Mucosa of descending colon (tissue), 3 donors: ENCODE measurements around the gene YJU2. TPM values are rescaled to one million over a fixed set of nuclear protein-coding genes. Genes with fewer than 3 reads are reported as not detected.
"Not testable (repeated sequence)": the region's sequence is repeated elsewhere in the genome, so short reads cannot be mapped to it uniquely, and the experiment has no call there.

Experiments
- ATAC-seq: fragments of 200-7000 bp; cut with Tn5 transposase; one replicate; pipeline ENCODE4 v1.9.1; 2020; ENCODE audit warnings: mild to moderate bottlenecking, moderate library complexity
- DNase-seq, 3 donors: peaks; one replicate each; pipeline ENCODE4 v3.0.0-alpha.2; 2020
- H3K36me3 ChIP-seq: fragments of 200-600 bp; one replicate; pipeline ENCODE4 v1.8.0; 2021; ENCODE audit warnings: low read depth, mild to moderate bottlenecking
- H3K4me1 ChIP-seq: fragments of 200-600 bp; one replicate; pipeline ENCODE4 v1.8.0; 2021; ENCODE audit warnings: low read depth, mild to moderate bottlenecking
- H3K4me3 ChIP-seq: fragments of 200-600 bp; one replicate; pipeline ENCODE4 v1.8.0; 2021; ENCODE audit warnings: mild to moderate bottlenecking
- H3K9me3 ChIP-seq: fragments of 200-600 bp; one replicate; pipeline ENCODE4 v1.8.0; 2021; ENCODE audit warnings: mild to moderate bottlenecking
- intact Hi-C, 2 donors: fragments of 100-400 bp; cut with DNase I in 1 of 2; cut with micrococcal nuclease in 1 of 2; formaldehyde crosslinking; loops; one replicate each; pipeline versions ENCODE4 v1.11.0 to v1.11.1; 2022; cut with DNase I, micrococcal nuclease
- total RNA-seq, 3 donors: library from RNA; stranded (reverse); fragmentation: NEBNext Ultra II Directional in 2 of 3; extraction: Animal tissue kit (Norgen Biotek cat#: 25700) in 2 of 3; gene quantifications; one replicate each; pipeline versions ENCODE4 v1.2.1 to v1.2.4, GENCODE V29; 2021 to 2023
- TF ChIP-seq, protein P1 (sequence below): fragments of 200-600 bp; IDR thresholded peaks from one replicate; pipeline ENCODE4 v1.8.0; 2022; ENCODE audit warnings: antibody characterized with exemption, mild to moderate bottlenecking
- donor health status: DM: no; HTN: no; CAD: no; lungs with moderate emphysema.
- donor health status: DM: no; HTN: no; CAD: no.
- donor health status: DM: no; HTN: yes; CAD: no.

Gene YJU2
- total RNA-seq, 3 donors from 2014 or later, result 16.7 to 22.2 (median 20.0) TPM

DNA sequence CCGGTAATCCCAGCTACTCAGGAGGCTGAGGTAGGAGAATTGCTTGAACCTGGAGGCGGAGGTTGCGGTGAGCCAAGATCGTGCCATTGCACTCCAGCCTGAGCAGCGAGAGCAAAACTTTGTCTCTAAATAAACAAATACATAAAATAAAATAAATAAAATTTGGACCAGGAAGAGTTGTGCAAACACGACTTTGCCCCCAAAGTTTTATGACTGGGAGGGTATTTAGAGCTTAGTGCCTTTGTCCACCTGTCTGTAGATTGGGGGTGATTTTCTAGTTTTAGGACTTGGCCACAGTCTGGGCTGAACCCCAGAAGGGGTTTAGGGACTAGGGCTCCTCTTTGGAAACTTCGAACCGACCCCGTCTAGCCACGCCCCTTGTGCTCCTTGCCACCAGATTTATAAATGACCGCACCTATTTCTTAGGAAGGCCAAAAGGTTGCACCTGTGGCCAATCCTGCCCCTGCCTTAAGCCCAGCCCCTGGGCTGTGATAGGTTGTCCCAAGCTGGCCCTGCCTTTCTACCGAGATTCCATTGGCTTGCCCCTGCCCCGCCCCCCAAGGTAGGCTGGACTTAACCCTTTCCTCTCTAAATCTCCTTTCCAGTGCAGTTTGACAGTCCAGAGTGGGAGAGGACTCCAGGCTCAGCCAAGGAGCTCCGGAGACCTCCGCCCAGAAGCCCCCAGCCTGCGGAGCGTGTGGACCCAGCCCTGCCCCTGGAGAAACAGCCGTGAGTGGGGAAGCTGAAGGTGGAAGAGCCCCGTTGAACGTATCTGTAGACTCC lies 37.5 kb downstream of the YJU2 start:
- no peaks in the 10 kb centered on the region for H3K36me3 ChIP-seq
- no peaks in the 10 kb centered on the region for H3K9me3 ChIP-seq
- intact Hi-C loops, result no loop called here
- H3K4me1 ChIP-seq, result peaks cover 5% of the 10 kb centered on the region
- peak; percentile 97 for ATAC-seq
- DNase-seq, result peak; percentile 89 to 93 (median 90)
- TF ChIP-seq, protein P1, sequence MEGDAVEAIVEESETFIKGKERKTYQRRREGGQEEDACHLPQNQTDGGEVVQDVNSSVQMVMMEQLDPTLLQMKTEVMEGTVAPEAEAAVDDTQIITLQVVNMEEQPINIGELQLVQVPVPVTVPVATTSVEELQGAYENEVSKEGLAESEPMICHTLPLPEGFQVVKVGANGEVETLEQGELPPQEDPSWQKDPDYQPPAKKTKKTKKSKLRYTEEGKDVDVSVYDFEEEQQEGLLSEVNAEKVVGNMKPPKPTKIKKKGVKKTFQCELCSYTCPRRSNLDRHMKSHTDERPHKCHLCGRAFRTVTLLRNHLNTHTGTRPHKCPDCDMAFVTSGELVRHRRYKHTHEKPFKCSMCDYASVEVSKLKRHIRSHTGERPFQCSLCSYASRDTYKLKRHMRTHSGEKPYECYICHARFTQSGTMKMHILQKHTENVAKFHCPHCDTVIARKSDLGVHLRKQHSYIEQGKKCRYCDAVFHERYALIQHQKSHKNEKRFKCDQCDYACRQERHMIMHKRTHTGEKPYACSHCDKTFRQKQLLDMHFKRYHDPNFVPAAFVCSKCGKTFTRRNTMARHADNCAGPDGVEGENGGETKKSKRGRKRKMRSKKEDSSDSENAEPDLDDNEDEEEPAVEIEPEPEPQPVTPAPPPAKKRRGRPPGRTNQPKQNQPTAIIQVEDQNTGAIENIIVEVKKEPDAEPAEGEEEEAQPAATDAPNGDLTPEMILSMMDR, result no peak
- H3K4me3 ChIP-seq, result peak overlapping the region; percentile 28

DNA sequence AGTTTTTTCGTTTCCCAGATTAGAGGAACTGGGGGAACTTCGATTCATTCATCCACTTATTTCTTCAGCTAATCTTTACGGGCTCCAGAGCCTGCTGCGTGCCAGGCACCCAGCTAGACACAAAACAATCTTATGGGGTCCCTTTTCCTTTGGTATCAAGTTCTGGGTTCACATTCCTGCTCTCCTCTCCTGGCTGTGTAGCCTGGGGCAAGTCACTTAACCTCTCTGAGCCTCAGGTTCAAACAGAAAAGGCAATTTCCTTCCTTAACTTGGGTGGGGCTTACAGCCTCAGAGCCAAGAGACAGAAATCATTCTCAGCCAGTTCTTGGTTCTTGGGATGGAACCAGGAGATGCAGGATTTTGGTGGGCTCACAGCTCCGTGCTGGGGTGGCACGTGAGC lies 38.1 kb downstream of the YJU2 start:
- Histone ChIP-seq H3K36me3 (no peaks in the 10 kb centered on the region), H3K4me3 (peak overlapping the region; percentile 28), H3K9me3 (no peaks in the 10 kb centered on the region), H3K4me1 (no peaks in the 10 kb centered on the region)
- DNase-seq (no peak), ATAC-seq (peak; percentile 31)
- intact Hi-C loops, result no loop called here
- TF ChIP-seq, protein P1, result no peak

DNA sequence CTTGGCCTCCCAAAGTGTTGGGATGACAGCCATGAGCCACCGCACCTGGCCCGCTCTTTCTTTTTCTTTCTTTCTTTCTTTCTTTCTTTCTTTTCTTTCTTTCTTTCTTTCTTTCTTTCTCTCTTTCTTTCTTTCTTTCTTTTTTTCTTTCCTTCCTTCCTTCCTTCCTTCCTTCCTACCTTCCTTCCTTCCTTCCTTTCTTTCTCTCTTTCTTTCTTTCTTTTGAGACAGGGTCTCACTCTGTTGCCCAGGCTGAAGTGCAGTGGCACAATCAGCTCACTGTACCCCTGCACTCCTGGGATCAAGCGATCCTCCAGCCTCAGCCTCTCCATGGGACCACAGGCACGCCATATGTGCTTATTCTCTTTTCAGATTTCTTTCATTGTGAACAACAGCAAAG lies 39.3 kb downstream of the YJU2 start:
- H3K36me3 ChIP-seq, H3K9me3 ChIP-seq, ATAC-seq, H3K4me3 ChIP-seq, intact Hi-C loops, H3K4me1 ChIP-seq, DNase-seq: not testable (repeated sequence)

DNA sequence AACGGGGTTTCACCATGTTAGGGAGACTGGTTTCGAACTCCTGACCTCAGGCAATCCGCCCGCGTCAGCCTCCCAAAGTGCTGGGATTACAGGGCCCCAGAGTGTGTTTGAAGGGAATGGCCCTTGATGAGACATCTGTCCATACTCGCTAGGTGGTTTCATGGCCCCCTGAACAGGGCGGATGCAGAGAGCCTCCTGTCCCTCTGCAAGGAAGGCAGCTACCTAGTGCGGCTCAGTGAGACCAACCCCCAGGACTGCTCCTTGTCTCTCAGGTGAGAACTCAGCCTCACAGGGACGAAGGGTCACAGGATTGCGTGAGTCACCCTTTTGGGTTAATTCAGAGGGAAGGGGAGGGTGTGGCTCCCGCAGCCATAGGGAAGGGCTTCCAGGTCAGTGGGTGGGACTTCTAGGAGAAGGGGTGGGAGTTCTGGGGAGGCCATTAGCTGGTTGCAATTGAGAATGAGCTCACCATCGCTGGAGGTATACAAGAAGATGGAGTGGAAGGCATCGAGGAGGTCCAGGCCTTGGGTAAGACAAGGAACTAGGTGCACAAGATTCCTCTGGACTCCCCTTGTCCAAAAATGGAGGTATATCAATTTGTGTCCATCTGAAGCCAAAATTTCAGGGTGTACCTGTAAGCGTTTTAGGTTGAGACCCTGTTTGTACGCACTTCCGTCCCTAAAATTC lies 41.4 kb downstream of the YJU2 start:
- Histone ChIP-seq H3K9me3 (no peaks in the 10 kb centered on the region), H3K36me3 (no peaks in the 10 kb centered on the region), H3K4me3 (no peak overlapping the region), H3K4me1 (no peaks in the 10 kb centered on the region)
- TF ChIP-seq, protein P1, result no peak
- ATAC-seq (peak; percentile 7), DNase-seq (no peak)
- intact Hi-C loops, result no loop called here

DNA sequence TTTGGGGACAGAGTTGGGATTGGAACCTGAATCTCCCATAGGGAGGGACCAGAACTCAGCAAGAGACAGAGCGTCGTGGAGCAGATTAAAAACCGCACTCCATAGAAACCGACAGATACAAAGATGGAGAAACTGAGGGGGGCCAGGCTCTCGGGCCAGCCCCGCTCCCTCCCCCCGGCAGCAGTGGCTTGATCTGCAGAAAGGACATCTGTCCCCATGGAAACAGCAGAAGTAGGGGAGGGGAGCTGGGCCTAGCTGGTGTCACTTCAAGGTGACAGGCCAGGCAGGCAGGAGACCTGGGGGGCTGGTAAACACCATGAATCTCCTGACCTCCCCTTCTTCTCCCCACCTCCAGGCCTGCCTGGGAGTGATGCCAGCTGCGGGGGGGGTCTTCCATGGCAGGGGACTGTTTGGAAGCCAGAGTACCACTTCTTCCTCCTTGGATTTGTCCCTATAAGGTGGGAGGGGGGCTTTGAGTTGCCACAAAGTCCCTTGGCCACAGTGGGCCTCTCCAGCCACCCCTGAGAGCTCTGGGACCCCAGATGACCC lies 44.4 kb downstream of the YJU2 start:
- Histone ChIP-seq H3K9me3 (no peaks in the 10 kb centered on the region), H3K36me3 (no peaks in the 10 kb centered on the region), H3K4me1 (no peaks in the 10 kb centered on the region), H3K4me3 (no peak overlapping the region)
- intact Hi-C loops, result no loop called here
- ATAC-seq, result no peak
- DNase-seq, result no peak
- TF ChIP-seq, protein P1, result no peak

DNA sequence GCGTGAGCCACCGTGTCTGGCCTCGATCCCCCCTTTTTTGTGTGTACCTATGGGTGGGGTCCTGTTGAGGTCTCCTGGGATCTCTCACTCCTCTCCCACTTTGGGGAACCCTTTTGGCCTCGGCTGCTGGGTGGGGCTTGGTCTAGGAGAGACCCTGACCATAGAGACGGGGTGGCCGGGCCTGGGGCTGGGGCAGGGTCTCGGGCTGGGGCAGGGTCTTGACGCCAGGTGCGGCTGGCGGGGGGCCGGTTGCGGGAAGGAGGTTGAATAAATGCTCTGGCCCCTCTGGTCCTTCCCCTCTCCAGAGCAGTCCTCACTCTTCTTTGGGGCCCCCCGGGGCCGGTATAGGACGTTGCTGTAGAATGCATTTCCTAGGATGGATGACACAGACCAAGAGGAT lies 45.6 kb downstream of the YJU2 start:
- no peak for ATAC-seq
- Histone ChIP-seq H3K36me3 (no peaks in the 10 kb centered on the region), H3K4me3 (no peak overlapping the region), H3K4me1 (no peaks in the 10 kb centered on the region), H3K9me3 (no peaks in the 10 kb centered on the region)
- no peak for DNase-seq
- TF ChIP-seq, protein P1, result no peak
- intact Hi-C loops, result no loop called here
